Stomach smooth muscle (tissue), 2 donors: Measurements from ENCODE around the gene LGALS7.

Experiments used
- H3K27ac ChIP-seq: one replicate; pipeline ENCODE4 v1.7.0; 2013; ENCODE audit warnings: mild to moderate bottlenecking, low read length, inconsistent platforms
- H3K27me3 ChIP-seq, 2 donors: one replicate each; pipeline ENCODE4 v1.7.0; 2013; ENCODE audit warnings: low read length in 2 of 2; ENCODE audit not compliant: insufficient read depth in 2 of 2, control insufficient read depth in 1 of 2
- H3K36me3 ChIP-seq, 2 donors: one replicate each; pipeline ENCODE4 v1.7.0; 2013; ENCODE audit warnings: low read length in 2 of 2; ENCODE audit not compliant: control insufficient read depth in 2 of 2, insufficient read depth in 2 of 2
- H3K4me1 ChIP-seq: one replicate; pipeline ENCODE4 v1.7.0; 2013; ENCODE audit warnings: low read length; ENCODE audit not compliant: control insufficient read depth, insufficient read depth
- H3K4me3 ChIP-seq, 2 donors: one replicate each; pipeline ENCODE4 v1.7.0; 2013; ENCODE audit warnings: low read length in 2 of 2
- H3K9ac ChIP-seq, 2 donors: one replicate each; pipeline ENCODE4 v1.7.0; 2013; ENCODE audit warnings: low read length in 2 of 2, mild to moderate bottlenecking in 1 of 2
- H3K9me3 ChIP-seq, 2 donors: one replicate each; pipeline ENCODE4 v1.7.0; 2013; ENCODE audit warnings: low read length in 2 of 2; ENCODE audit not compliant: control insufficient read depth in 2 of 2
- donor health status: healthy.
- donor health status: Pancreatic carcinoma.

The LGALS7 gene

GRCh38 chr19:38731654-38732301 is 41.5 kb downstream of the LGALS7 start:
- H3K27ac ChIP-seq: no peak overlapping the region
- H3K4me1 ChIP-seq: peaks cover 25% of the 10 kb centered on the region
- peaks cover 9 to 13% of the 10 kb centered on the region in 2 donors for H3K36me3 ChIP-seq
- no peak overlapping the region for H3K9ac ChIP-seq
- H3K4me3 ChIP-seq: no peak overlapping the region
- H3K27me3 ChIP-seq: no peaks in the 10 kb centered on the region
- H3K9me3 ChIP-seq: no peaks in the 10 kb centered on the region

- Histone ChIP-seq H3K9ac (no peak overlapping the region), H3K36me3 (peaks cover 16 to 19% of the 10 kb centered on the region in 2 donors), H3K27ac (no peak overlapping the region), H3K27me3 (no peaks in the 10 kb centered on the region), H3K4me1 (peaks cover 23% of the 10 kb centered on the region), H3K9me3 (no peaks in the 10 kb centered on the region), H3K4me3 (no peak overlapping the region)
These were observed 42.4 kb downstream of the LGALS7 start for GRCh38 chr19:38730731-38731589.

- Histone ChIP-seq H3K27me3 (no peaks in the 10 kb centered on the region), H3K36me3 (peaks cover 19 to 21% of the 10 kb centered on the region in 2 donors), H3K4me3 (no peak overlapping the region), H3K27ac (no peak overlapping the region), H3K9ac (no peak overlapping the region), H3K9me3 (no peaks in the 10 kb centered on the region), H3K4me1 (peaks cover 23% of the 10 kb centered on the region)
These were observed 42.9 kb downstream of the LGALS7 start for GRCh38 chr19:38730470-38730730.

GRCh38 chr19:38729653-38730469 is 43.5 kb downstream of the LGALS7 start:
- H3K36me3 ChIP-seq: peaks cover 24 to 27% of the 10 kb centered on the region in 2 donors
- no peak overlapping the region for H3K27ac ChIP-seq
- no peaks in the 10 kb centered on the region for H3K27me3 ChIP-seq
- no peak overlapping the region for H3K9ac ChIP-seq
- no peaks in the 10 kb centered on the region for H3K9me3 ChIP-seq
- no peak overlapping the region for H3K4me3 ChIP-seq
- peaks cover 23% of the 10 kb centered on the region for H3K4me1 ChIP-seq

- Histone ChIP-seq H3K9me3 (no peaks in the 10 kb centered on the region), H3K27me3 (no peaks in the 10 kb centered on the region), H3K9ac (no peak overlapping the region), H3K36me3 (peaks cover 30 to 33% of the 10 kb centered on the region in 2 donors), H3K4me3 (no peak overlapping the region), H3K27ac (no peak overlapping the region), H3K4me1 (peaks cover 19% of the 10 kb centered on the region)
These were observed 44.4 kb downstream of the LGALS7 start for GRCh38 chr19:38728752-38729541.

GRCh38 chr19:38727868-38728660 is 45.3 kb downstream of the LGALS7 start:
- H3K27ac ChIP-seq: peak overlapping the region; percentile 18
- H3K36me3 ChIP-seq: peaks cover 36 to 40% of the 10 kb centered on the region in 2 donors
- H3K4me3 ChIP-seq: no peak overlapping the region
- H3K9me3 ChIP-seq: no peaks in the 10 kb centered on the region
- H3K27me3 ChIP-seq: no peaks in the 10 kb centered on the region
- H3K4me1 ChIP-seq: peaks cover 15% of the 10 kb centered on the region
- H3K9ac ChIP-seq: no peak overlapping the region

GRCh38 chr19:38727306-38727867 is 45.9 kb downstream of the LGALS7 start:
- H3K36me3 ChIP-seq: peaks cover 43 to 47% of the 10 kb centered on the region in 2 donors
- H3K4me1 ChIP-seq: peaks cover 16% of the 10 kb centered on the region
- H3K9ac ChIP-seq: no peak overlapping the region
- H3K4me3 ChIP-seq: no peak overlapping the region
- H3K9me3 ChIP-seq: no peaks in the 10 kb centered on the region
- H3K27me3 ChIP-seq: no peaks in the 10 kb centered on the region
- peak overlapping the region; percentile 11 for H3K27ac ChIP-seq

- H3K36me3 ChIP-seq: peaks cover 49 to 51% of the 10 kb centered on the region in 2 donors
- peaks cover 21% of the 10 kb centered on the region for H3K4me1 ChIP-seq
- no peaks in the 10 kb centered on the region for H3K27me3 ChIP-seq
- no peaks in the 10 kb centered on the region for H3K9me3 ChIP-seq
- H3K9ac ChIP-seq: no peak overlapping the region
- peak overlapping the region; percentile 11 for H3K27ac ChIP-seq
- no peak overlapping the region for H3K4me3 ChIP-seq
These were observed 46.5 kb downstream of the LGALS7 start for GRCh38 chr19:38726761-38727301.

GRCh38 chr19:38726284-38726673 is 47.0 kb downstream of the LGALS7 start:
- H3K27ac ChIP-seq: peak overlapping the region; percentile 11
- peaks cover 54 to 57% of the 10 kb centered on the region in 2 donors for H3K36me3 ChIP-seq
- H3K4me1 ChIP-seq: peaks cover 27% of the 10 kb centered on the region
- H3K4me3 ChIP-seq: no peak overlapping the region
- no peak overlapping the region for H3K9ac ChIP-seq
- H3K9me3 ChIP-seq: no peaks in the 10 kb centered on the region
- H3K27me3 ChIP-seq: no peaks in the 10 kb centered on the region
